Caco-2 (cell line): ENCODE measurements around the gene HEPHL1. TPM values are rescaled to one million over a fixed set of nuclear protein-coding genes. Genes with fewer than 3 reads are reported as not detected.
"Not testable (repeated sequence)": the region's sequence is repeated elsewhere in the genome, so short reads cannot be mapped to it uniquely, and the experiment has no call there.

Experiments
- BruUV-seq: library from RNA; stranded (reverse); fragments of 400-500 nt; replicated peaks from 2 replicates; lab custom pipeline; 2021; lab: Mats Ljungman, UMichigan
- CTCF ChIA-PET: fragments of 300-600 bp; sonication (Branson Sonifier 250); formaldehyde crosslinking; loops from one replicate; lab custom pipeline; 2022; ENCODE audit warnings: antibody characterized with exemption; lab: Charles Lee
- POLR2A ChIA-PET: fragments of 300-600 bp; sonication (Branson Sonifier 250); formaldehyde crosslinking; loops from one replicate; lab custom pipeline; 2022; ENCODE audit warnings: antibody characterized with exemption; lab: Charles Lee
- DNase-seq, 2 experiments: peaks; one replicate each; pipeline versions ENCODE4 v3.0.0 to v3.0.0-alpha.2; 2020 to 2022
- H3K27me3 ChIP-seq: replicated peaks from 2 replicates; pipeline ENCODE4 v1.6.0; 2011; ENCODE audit warnings: low read length; ENCODE audit not compliant: control insufficient read depth, insufficient read depth
- H3K36me3 ChIP-seq: 2 replicates; pipeline ENCODE4 v1.5.1; 2011; ENCODE audit warnings: low read length; ENCODE audit not compliant: control insufficient read depth, insufficient read depth
- H3K4me1 ChIP-seq: fragments of 250-450 bp; sonication (Bioruptor Pico); 2 replicates; pipeline ENCODE4 v1.5.1; 2020; ENCODE audit warnings: mild to moderate bottlenecking
- H3K4me3 ChIP-seq: 2 replicates; pipeline ENCODE4 v1.5.1; 2011; ENCODE audit warnings: low read depth, mild to moderate bottlenecking, control low read depth, low read length
- H3K9me3 ChIP-seq: fragments of 250-450 bp; sonication (Bioruptor Pico); 2 replicates; pipeline ENCODE4 v1.5.1; 2020; ENCODE audit warnings: mild to moderate bottlenecking, moderate library complexity
- H3K27ac Mint-ChIP-seq: one replicate; pipeline ENCODE4 v1.8.0; 2022; ENCODE audit warnings: mixed read lengths; ENCODE audit not compliant: unreplicated experiment
- H3K27me3 Mint-ChIP-seq: one replicate; pipeline ENCODE4 v1.8.0; 2022; ENCODE audit warnings: mixed read lengths; ENCODE audit not compliant: insufficient read depth, unreplicated experiment
- H3K36me3 Mint-ChIP-seq: one replicate; pipeline ENCODE4 v1.8.0; 2022; ENCODE audit warnings: mild to moderate bottlenecking, mixed read lengths; ENCODE audit not compliant: insufficient read depth, unreplicated experiment
- H3K4me1 Mint-ChIP-seq: one replicate; pipeline ENCODE4 v1.8.0; 2022; ENCODE audit warnings: low read depth, mixed read lengths; ENCODE audit not compliant: unreplicated experiment
- H3K4me3 Mint-ChIP-seq: one replicate; pipeline ENCODE4 v1.8.0; 2022; ENCODE audit warnings: mild to moderate bottlenecking, moderate library complexity, mixed read lengths; ENCODE audit not compliant: unreplicated experiment
- H3K9me3 Mint-ChIP-seq: one replicate; pipeline ENCODE4 v1.8.0; 2022; ENCODE audit warnings: mixed read lengths; ENCODE audit not compliant: unreplicated experiment
- intact Hi-C: fragments of 100-400 bp; cut with micrococcal nuclease; formaldehyde crosslinking; loops from one replicate; pipeline ENCODE4 v1.10.0; 2022; ENCODE audit not compliant: unreplicated experiment
- total RNA-seq: library from RNA; stranded (reverse); gene quantifications from 2 replicates; pipeline ENCODE4 v1.2.3, GENCODE V29; 2022
- TF ChIP-seq, protein P1 (sequence below), 2 experiments: fragments of 200-600 bp in 1 of 2; IDR thresholded peaks; 1 replicate in 1 of 2; 2 replicates in 1 of 2; pipeline versions ENCODE4 v1.5.1 to v1.8.0; 2011 to 2022; ENCODE audit warnings: antibody characterized with exemption in 1 of 2, control low read depth in 1 of 2, inconsistent platforms in 1 of 2, low read depth in 1 of 2, low read length in 1 of 2, mild to moderate bottlenecking in 1 of 2, moderate library complexity in 1 of 2; ENCODE audit not compliant: insufficient read depth in 1 of 2, severe bottlenecking in 1 of 2, unreplicated experiment in 1 of 2

Gene HEPHL1
- total RNA-seq, 1 experiment from 2014 or later = not detected

DNA sequence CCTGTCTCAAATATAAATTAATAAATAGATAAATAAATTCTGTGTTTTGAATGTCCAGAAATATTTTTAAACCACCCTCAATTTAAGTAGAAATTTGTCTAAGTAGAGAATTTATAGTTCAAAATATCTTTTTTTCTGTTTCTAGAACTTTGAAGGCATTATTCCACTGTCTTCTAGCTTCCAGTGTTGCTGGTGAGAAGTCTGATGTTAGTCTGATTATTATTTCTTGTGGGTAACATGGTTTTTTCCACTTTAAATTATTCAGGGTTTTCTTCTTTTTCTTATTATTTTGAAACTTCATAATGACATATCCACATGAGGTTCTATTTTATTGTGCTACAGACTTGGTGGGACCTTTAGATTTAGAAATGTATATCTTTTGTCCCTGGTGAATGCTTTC, 46.4 kb upstream of the HEPHL1 start:
- Histone ChIP-seq H3K27me3 (no peaks in the 10 kb centered on the region), H3K4me1 (no peaks in the 10 kb centered on the region; the same call in 1 of the 2 replicates), H3K4me3 (no peak overlapping the region), H3K36me3 (no peaks in the 10 kb centered on the region), H3K9me3 (peaks cover 23% of the 10 kb centered on the region)
- no peak overlapping the region for H3K4me3 Mint-ChIP-seq
- no TSS peak for BruUV-seq
- POLR2A ChIA-PET = no interaction called here
- H3K27me3 Mint-ChIP-seq = peaks cover 13% of the 10 kb centered on the region
- peaks cover 18% of the 10 kb centered on the region for H3K9me3 Mint-ChIP-seq
- no peaks in the 10 kb centered on the region for H3K36me3 Mint-ChIP-seq
- DNase-seq = no peak
- no peaks in the 10 kb centered on the region for H3K4me1 Mint-ChIP-seq
- CTCF ChIA-PET = no interaction called here
- intact Hi-C loops = no loop called here
- no peak overlapping the region for H3K27ac Mint-ChIP-seq
- TF ChIP-seq, protein P1, sequence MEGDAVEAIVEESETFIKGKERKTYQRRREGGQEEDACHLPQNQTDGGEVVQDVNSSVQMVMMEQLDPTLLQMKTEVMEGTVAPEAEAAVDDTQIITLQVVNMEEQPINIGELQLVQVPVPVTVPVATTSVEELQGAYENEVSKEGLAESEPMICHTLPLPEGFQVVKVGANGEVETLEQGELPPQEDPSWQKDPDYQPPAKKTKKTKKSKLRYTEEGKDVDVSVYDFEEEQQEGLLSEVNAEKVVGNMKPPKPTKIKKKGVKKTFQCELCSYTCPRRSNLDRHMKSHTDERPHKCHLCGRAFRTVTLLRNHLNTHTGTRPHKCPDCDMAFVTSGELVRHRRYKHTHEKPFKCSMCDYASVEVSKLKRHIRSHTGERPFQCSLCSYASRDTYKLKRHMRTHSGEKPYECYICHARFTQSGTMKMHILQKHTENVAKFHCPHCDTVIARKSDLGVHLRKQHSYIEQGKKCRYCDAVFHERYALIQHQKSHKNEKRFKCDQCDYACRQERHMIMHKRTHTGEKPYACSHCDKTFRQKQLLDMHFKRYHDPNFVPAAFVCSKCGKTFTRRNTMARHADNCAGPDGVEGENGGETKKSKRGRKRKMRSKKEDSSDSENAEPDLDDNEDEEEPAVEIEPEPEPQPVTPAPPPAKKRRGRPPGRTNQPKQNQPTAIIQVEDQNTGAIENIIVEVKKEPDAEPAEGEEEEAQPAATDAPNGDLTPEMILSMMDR (IDR thresholded peaks at IDR 0.05; ENCODE audit: insufficient read depth in 1 of 2, low read depth in 1 of 2, low read length in 1 of 2, severe bottlenecking in 1 of 2, unreplicated experiment in 1 of 2) = no peak

DNA sequence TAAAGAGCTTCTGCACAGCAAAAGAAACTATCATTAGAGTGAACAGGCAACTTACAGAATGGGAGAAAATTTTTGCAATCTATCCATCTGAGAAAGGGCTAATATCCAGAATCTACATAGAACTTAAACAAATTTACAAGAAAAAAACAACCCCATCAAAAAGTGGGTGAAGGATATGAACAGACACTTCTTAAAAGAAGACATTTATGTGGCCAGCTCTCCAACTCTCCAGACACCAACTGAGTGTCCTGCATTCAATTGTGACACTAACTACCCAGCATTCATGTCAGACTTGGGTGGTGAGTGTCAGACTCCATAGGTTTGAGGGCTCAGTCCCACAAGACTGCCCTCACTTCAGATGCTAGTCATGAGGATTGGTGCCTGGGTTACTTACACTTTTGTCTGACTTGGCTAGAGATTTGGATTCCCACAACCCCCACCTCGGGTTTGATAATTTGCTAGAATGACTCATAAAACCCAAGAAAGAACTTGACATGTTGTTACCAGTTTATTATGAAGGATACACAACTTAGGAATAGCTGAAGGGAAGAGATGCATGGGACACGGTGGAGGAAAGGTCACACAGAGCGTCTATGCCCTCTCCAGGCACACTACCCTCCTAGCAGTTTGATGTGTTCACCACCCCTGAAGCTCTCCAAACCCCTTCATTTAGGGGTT, 44.4 kb upstream of the HEPHL1 start:
- H3K4me3 Mint-ChIP-seq, H3K4me1 ChIP-seq, H3K27me3 ChIP-seq, CTCF ChIA-PET, H3K36me3 ChIP-seq, BruUV-seq, POLR2A ChIA-PET, H3K27me3 Mint-ChIP-seq, H3K27ac Mint-ChIP-seq, H3K4me3 ChIP-seq, H3K36me3 Mint-ChIP-seq, intact Hi-C loops, DNase-seq, H3K4me1 Mint-ChIP-seq: not testable (repeated sequence)
- peaks cover 22% of the 10 kb centered on the region for H3K9me3 Mint-ChIP-seq
- H3K9me3 ChIP-seq = peaks cover 25% of the 10 kb centered on the region

DNA sequence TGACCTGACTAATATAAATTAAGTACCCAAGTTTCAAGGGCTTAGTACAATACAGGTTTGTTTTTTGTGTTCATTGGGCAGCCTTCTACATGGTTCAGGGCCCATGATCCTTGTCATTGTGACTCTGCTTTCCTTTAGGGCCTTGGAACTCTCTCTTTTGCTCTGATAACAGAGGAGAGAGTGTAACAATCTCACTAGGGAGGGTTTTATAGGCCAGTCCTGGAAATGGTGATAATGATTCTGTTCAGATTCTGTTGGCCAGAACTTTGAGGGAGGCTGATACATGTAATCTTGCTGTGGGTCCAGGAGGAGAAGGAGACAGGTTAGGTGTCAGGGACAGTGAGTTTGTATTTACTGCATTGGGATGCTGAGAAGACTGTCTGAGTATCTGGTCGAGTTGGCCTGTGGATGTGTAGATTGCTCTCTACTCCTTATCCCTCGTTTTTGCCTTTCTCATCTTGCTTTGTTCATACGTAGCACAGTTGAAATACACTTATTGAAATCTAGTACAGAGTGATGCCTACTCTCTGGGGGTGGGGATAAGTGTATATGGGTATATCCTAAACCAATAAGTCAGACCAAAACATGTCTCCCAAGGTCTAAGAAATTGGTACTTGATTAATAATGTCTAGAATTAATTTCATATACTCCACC, 37.5 kb upstream of the HEPHL1 start:
- H3K27me3 ChIP-seq = no peaks in the 10 kb centered on the region
- Mint-ChIP-seq H3K27ac (no peak overlapping the region), H3K9me3 (peaks cover 13% of the 10 kb centered on the region), H3K27me3 (no peaks in the 10 kb centered on the region), H3K36me3 (no peaks in the 10 kb centered on the region), H3K4me1 (no peaks in the 10 kb centered on the region), H3K4me3 (no peak overlapping the region)
- BruUV-seq = no TSS peak
- H3K9me3 ChIP-seq = 0 out of 2 replicates have a peak, but pooled peaks cover 3% of the 10 kb centered on the region
- TF ChIP-seq, protein P1 (IDR thresholded peaks at IDR 0.05; ENCODE audit: insufficient read depth in 1 of 2, low read depth in 1 of 2, low read length in 1 of 2, severe bottlenecking in 1 of 2, unreplicated experiment in 1 of 2) = no peak
- H3K4me3 ChIP-seq = no peak overlapping the region
- ChIA-PET CTCF (no interaction called here), POLR2A (no interaction called here)
- DNase-seq = no peak
- peaks cover 7% of the 10 kb centered on the region for H3K4me1 ChIP-seq
- no peaks in the 10 kb centered on the region for H3K36me3 ChIP-seq
- intact Hi-C loops = no loop called here
